Loucy (cell line): Measurements from ENCODE around the gene LACTBL1.

Experiments used
- CTCF ChIP-seq: fragments of 200-600 bp; sonication (generic); conservative IDR thresholded peaks from 2 replicates; pipeline ENCODE4 v1.5.1; 2014; ENCODE audit warnings: mild to moderate bottlenecking, antibody characterized with exemption, low read length
- EZH2phosphoT487 ChIP-seq: fragments of 200-600 bp; IDR thresholded peaks from 2 replicates; pipeline ENCODE4 v1.6.1; 2018; ENCODE audit warnings: antibody characterized with exemption, mild to moderate bottlenecking, moderate library complexity, borderline replicate concordance

DNA sequence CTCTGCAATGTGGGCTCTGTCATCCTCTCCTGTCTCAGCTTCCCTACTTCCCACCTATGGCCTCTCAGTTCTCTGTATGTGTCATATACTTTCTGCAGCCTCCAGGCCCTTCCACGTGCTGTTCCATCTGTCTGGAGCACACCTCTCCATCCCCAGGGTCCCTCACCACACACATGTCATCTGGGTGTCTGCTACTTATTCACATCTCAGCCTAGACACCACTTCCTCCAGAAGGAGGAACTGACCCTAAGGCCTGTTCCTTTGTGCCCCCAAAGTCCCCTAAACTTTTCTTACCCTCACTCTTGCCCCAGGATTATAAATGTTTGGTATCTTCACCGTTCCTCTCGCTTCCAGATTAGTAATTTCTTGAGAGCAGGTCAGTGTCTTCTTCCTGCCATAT is 10.1 kb downstream of the LACTBL1 start:
- TF ChIP-seq CTCF (no peak), EZH2phosphoT487 (no peak)
